Measurements from ENCODE around the gene PLVAP.
A peak's percentile ranks its signal among the peaks of the same experiment; 100 is the strongest.

PLVAP gene

GRCh38 chr19:17320435-17320834, 56.7 kb downstream of the PLVAP start:
- DNase-seq, result no peak

DNA sequence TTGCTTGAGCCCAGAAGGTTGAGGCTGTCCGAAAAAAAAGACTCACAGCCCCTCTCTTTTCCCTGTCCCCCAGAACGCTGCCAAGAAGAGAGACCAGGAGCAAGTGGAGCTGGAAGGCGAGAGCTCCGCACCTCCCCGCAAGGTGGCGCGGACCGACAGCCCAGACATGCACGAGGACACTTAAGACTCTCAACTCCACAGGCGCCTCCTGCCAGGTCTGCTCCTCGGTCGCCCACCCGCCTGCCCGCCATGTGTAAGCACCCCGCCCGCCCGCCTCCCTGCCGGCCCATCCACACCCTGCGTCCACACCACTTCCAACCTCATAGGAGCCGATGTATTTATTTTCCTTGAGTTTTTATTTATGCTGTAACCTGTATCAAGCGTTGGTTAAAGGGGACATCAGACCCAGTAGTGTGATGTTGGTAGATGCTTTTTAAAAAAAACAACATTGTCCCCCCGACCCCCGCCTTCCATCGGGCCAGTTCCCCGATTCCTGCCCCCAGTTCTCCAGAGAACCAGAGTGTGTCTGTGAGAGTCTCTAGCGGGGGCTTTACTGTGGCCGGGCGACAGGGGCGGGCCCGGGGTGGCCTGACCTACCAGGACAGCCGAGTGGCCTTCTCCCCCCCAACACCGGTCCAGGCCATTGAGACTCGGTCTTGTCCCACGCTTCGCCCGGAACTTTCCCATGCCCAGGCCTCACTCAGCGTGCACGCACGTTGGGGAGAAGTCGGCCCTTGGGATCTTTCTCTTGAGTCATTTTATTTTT, 57.5 kb downstream of the PLVAP start:
- DNase-seq, result no peak

GRCh38 chr19:17318966-17319365, 58.2 kb downstream of the PLVAP start:
- DNase-seq, result no peak

GRCh38 chr19:17314007-17314593, 63.0 kb downstream of the PLVAP start:
- DNase-seq, result no peak

GRCh38 chr19:17312189-17313113, 64.7 kb downstream of the PLVAP start:
- no peak for DNase-seq

- no peak for DNase-seq
Observed at GRCh38 chr19:17311455-17312188, 65.5 kb downstream of the PLVAP start.

- no peak for DNase-seq
Observed at GRCh38 chr19:17309965-17310461, 67.1 kb downstream of the PLVAP start.

- peak; percentile 100 for DNase-seq
Observed at GRCh38 chr19:17309198-17309964, 67.8 kb downstream of the PLVAP start, which contains the start of gene DDA1. TSS of gene DDA1 (plus strand) at chr19:17309563. CDS start at chr19:17309655, 92 bp downstream.

DNA sequence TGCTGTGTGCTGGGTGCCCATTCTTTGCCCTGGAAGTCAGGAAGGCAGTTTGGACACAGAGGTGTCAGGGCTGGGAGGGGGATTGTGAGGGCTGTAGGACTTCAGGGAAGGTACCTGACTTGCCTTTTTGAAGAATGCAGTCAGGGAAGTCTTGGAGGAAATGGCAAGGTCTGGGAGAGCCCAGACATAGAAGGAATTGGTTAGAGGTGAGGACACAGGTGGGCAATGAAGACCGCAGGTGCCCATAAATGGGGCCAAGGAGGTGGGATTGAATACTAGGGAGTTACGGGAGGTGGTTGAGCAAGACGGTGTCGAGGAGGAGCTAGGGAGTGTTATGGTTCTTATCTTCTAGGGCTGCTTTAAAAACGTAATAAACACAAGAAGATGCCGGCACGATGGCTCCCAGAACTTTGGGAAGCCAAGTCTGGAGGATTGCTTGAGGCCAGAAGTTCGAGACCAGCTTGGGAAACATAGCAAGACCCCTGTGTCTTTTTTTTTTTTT, 69.2 kb downstream of the PLVAP start:
- no peak for DNase-seq

GRCh38 chr19:17306285-17306714, 70.8 kb downstream of the PLVAP start:
- no peak for DNase-seq

GRCh38 chr19:17305517-17306284, 71.4 kb downstream of the PLVAP start, which contains the start of gene MRPL34:
TSS of gene MRPL34 (plus strand) at chr19:17305872. CDS start at chr19:17305893, 21 bp downstream.
- peak; percentile 97 for DNase-seq

- DNase-seq, result no peak
Observed at GRCh38 chr19:17305216-17305516, 72.0 kb downstream of the PLVAP start.

GRCh38 chr19:17304386-17305215, 72.5 kb downstream of the PLVAP start:
- no peak for DNase-seq

DNA sequence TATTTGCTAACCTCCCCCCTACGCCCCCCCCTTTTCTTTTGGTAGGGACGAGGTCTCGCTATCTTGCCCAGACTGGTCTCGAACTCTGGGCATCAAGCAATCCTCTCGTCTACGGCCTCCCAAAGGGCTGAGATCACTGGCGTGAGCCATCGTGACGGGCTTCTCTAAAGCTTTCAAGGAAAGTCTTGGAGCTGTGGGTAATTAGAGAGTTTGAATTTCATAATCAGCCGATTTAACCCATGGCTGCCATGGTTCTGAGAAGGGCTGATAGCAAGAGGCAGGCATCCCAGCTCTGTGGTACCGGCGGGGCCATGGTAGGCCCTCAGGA, 73.2 kb downstream of the PLVAP start:
- DNase-seq, result no peak

GRCh38 chr19:17303167-17303939, 73.8 kb downstream of the PLVAP start, which contains the start of gene ABHD8:
TSS of gene ABHD8 (minus strand) at chr19:17303425. CDS start at chr19:17301616, 1,809 bp downstream.
- DNase-seq, result peak; percentile 96

GRCh38 chr19:17302391-17303166, 74.6 kb downstream of the PLVAP start:
- DNase-seq, result no peak
